Amniotic epithelial cell (primary cell): ENCODE results near the gene GALNT1.

ENCODE experiments used
- DNase-seq: peaks from one replicate; pipeline ENCODE4 v3.0.0-alpha.2; 2010; ENCODE audit warnings: low read depth

The GALNT1 gene

GRCh38 chr18:35721431-35722081 is 140.0 kb downstream of the GALNT1 start:
- DNase-seq, result no peak

- no peak for DNase-seq
Measured at GRCh38 chr18:35728676-35729075, 147.1 kb downstream of the GALNT1 start.

- no peak for DNase-seq
Measured at GRCh38 chr18:35729991-35730668, 148.6 kb downstream of the GALNT1 start.

GRCh38 chr18:35730691-35731370 is 149.3 kb downstream of the GALNT1 start:
- peak; percentile 60 for DNase-seq

- no peak for DNase-seq
Measured at GRCh38 chr18:35731701-35732100, 150.2 kb downstream of the GALNT1 start.

- DNase-seq, result no peak
Measured at GRCh38 chr18:35732162-35732561, 150.6 kb downstream of the GALNT1 start.

- DNase-seq, result no peak
Measured at GRCh38 chr18:35732636-35733035, 151.1 kb downstream of the GALNT1 start.

- no peak for DNase-seq
Measured at GRCh38 chr18:35733408-35733807, 151.9 kb downstream of the GALNT1 start.

- DNase-seq, result no peak
Measured at GRCh38 chr18:35736696-35737095, 155.2 kb downstream of the GALNT1 start.

- DNase-seq, result no peak
Measured at GRCh38 chr18:35739778-35740177, 158.2 kb downstream of the GALNT1 start.

GRCh38 chr18:35740656-35741055 is 159.1 kb downstream of the GALNT1 start:
- peak; percentile 50 for DNase-seq

- DNase-seq, result no peak
Measured at GRCh38 chr18:35743916-35744315, 162.4 kb downstream of the GALNT1 start.

- DNase-seq, result no peak
Measured at GRCh38 chr18:35745814-35746213, 164.3 kb downstream of the GALNT1 start.

- no peak for DNase-seq
Measured at GRCh38 chr18:35746826-35747339, 165.3 kb downstream of the GALNT1 start.

- DNase-seq, result no peak
Measured at GRCh38 chr18:35747894-35748472, 166.4 kb downstream of the GALNT1 start.

GRCh38 chr18:35749701-35750100 is 168.2 kb downstream of the GALNT1 start:
- DNase-seq, result no peak

GRCh38 chr18:35750929-35751328 is 169.4 kb downstream of the GALNT1 start:
- no peak for DNase-seq

- DNase-seq, result peak; percentile 53
Measured at GRCh38 chr18:35753306-35753910, 171.9 kb downstream of the GALNT1 start.

GRCh38 chr18:35754464-35754863 is 172.9 kb downstream of the GALNT1 start:
- DNase-seq, result no peak

- DNase-seq, result no peak
Measured at GRCh38 chr18:35755369-35755768, 173.8 kb downstream of the GALNT1 start.

GRCh38 chr18:35756506-35757117 is 175.1 kb downstream of the GALNT1 start:
- peak; percentile 41 for DNase-seq
